DMS153 treated with DMSO at 0.1 percent for 48 hours (cell line): ENCODE results near the gene DENND5A.
"Not testable (repeated sequence)": the region's sequence is repeated elsewhere in the genome, so short reads cannot be mapped to it uniquely, and the experiment has no call there.

Experiments
- DNase-seq: peaks from one replicate; lab custom pipeline; 2025; ENCODE audit not compliant: unreplicated experiment; lab: John Stamatoyannopoulos, UW

DENND5A gene

GRCh38 chr11:9266132-9266736 lies 1.1 kb upstream of the DENND5A start:
- no peak for DNase-seq

DNA sequence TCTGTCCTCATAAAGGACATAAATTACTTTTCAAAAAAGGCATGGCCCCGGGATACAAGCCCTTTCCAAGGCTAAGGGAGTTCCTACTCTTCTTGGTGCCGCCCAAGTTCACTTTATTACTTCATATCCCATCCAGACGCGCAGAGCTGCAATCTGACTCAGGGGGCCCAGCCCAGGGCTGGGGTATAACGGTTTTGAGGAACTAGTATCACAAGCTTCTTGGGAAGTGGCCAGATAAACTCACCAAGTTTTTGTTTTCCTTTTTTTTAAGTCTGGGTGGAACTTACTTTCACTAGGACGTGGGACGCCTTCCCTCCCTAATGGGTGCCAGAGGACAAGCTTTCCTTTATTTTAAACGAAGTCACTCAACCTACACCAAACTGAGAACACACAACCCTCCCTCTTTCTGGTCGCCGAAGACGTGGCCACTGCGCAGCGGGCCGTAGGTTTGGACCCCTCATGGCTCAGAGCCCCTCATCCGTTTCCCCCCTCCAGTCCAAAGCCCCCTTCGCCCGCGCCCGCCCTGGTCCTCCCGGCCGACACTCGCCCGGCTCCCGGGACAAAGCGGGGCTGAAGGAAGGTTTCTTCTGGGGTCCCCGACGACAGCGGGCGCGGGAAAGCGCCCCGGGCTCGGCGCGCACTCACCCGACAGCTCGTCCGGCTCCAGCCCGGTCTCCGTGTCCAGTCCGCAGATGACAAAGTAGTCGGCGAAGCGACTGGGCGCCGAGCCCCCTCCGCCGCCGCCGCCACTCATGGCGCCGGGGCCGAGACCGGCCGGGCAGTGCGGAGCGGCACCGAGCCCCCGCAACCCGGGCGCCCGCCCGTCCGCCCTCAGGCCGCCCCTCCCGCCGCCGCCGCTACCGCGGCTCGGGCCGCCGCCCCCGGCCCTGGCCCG lies 587 bp downstream of the DENND5A start:
- no peak for DNase-seq

DNA sequence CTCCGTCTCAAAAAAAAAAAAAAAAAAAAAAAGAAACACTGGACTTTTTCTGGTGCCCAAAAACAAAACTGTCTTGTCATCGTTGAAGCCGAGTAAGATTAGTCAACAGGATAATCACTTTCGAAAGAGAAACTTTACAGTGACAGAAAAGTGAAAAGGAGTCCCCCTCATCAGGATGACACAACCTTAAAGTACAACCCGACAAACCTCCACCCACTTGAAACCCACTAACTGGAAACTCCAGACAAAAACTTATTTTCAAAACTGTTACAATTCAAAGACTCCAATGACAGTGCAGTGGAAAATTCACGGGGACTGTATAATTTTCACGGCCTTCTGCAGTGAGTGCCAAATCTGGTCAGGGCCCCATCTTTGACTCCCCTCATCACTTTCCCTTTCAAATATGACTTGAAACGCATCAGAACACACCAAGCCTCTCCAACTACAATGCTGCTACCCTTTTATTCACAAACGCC lies 1.3 kb downstream of the DENND5A start:
- no peak for DNase-seq

DNA sequence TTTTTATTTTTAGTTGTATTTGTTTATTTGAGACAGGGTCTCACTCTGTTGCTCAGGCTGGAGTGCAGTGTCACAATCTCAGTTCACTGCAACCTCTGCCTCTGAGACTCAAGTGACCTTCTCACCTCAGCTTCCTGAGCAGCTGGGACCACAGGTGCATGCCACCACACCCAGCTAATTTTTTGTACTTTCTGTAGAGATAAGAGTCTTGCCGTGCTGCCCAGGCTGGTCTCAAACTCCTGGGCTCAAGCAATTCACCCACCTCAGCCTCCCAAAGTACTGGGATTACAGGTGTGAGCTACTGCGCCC lies 4.4 kb downstream of the DENND5A start:
- not testable (repeated sequence) for DNase-seq

DNA sequence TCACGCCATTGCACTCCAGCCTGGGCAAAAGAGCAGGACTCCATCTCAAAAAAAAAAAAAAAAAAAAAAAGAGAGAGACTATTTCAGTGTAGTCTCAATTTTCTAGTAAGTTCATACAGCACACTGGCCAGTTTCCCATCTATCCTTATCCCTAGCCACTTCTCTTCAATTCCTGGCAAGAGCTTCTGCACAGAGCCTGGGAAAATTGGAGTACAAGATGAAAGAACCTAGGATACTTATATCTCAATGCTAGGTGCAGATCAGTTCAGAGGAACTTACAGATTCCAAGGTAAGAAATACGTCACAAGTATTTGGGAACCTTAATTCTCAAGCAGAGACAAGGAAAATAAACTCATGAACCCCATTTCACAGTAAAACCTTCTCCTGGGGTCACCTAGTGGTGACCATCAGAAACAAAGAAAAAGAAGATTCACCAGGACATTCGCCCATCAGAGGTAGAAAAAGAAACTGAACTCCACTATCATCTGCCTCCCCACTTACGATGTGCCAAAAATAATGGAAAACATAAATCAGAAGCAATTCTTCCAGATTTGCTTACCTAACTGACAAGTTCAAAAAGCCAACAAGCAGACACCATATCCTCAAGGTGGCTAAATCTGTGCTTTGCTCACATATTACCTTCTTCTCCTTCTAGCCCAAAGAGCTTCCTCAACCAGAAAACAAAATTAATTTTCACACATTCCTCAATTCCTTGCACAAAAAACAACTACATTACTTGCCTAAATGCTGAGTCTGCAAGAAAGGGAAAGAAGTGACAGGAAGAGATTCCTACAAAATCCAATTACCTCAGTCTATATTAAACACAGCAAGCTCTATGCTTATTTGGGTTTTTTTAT lies 4.9 kb downstream of the DENND5A start:
- no peak for DNase-seq

- not testable (repeated sequence) for DNase-seq
Measured at GRCh38 chr11:9258279-9258678, 6.9 kb downstream of the DENND5A start.

DNA sequence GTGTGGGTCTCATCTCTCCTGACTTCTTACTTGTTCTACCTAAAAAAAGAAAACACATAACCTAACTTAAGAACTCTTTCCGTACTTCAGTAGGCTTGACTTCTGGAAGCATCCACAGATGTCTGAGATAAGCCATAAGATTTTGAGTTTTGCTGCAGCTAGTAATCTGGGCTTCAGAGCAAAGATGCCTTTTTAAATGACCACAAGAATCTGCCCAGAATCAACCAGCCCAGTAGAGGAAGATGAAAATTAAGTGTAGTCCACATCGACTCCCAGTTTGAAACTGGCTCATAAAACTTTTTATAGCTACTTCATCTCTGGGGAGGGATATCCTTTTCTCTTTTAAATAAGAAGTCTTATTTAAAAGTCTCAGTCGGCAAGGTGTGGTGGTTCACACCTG lies 10.7 kb downstream of the DENND5A start:
- DNase-seq: no peak

GRCh38 chr11:9253086-9253485 lies 12.1 kb downstream of the DENND5A start:
- DNase-seq: no peak

GRCh38 chr11:9251311-9251710 lies 13.8 kb downstream of the DENND5A start:
- no peak for DNase-seq

- DNase-seq: no peak
Measured at GRCh38 chr11:9250139-9250582, 15.0 kb downstream of the DENND5A start.

DNA sequence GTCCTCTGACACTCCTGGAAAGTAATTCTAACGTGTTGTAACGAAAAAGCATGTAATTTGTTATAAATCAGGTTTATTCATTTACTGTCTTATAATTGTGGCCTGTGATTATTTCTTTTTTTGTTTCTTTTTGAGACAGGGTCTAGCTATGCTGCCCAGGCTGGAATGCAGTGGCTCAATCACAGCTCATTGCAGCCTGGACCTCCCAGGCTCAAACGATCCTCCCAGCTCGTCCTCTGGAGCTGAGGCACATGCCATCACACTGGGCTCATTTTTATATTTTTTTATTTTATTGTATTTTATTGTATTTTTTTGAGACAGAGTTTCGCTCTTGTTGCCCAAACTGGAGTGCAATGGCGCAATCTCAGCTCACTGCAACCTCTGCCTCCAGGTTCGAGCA lies 15.9 kb downstream of the DENND5A start:
- no peak for DNase-seq

GRCh38 chr11:9247863-9248262 lies 17.3 kb downstream of the DENND5A start:
- no peak for DNase-seq

DNA sequence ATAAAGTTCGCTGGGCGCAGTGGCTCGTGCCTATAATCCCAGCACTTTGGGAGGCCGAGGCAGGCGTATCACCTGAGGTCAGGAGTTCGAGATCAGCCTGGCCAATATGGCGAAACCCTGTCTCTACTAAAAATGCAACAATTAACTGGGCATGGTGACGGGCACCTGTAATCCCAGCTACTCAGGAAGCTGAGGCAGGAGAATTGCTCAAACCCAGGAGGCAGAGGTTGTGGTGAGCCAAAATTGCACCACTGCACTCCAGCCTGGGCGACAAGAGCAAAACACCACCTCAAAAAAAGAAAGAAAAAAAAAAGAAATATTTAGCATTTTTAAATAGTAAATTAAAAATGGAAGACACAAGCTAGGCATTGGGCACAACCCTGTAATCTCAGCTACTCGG lies 28.9 kb downstream of the DENND5A start:
- DNase-seq: not testable (repeated sequence)

GRCh38 chr11:9232482-9232881 lies 32.7 kb downstream of the DENND5A start:
- no peak for DNase-seq

DNA sequence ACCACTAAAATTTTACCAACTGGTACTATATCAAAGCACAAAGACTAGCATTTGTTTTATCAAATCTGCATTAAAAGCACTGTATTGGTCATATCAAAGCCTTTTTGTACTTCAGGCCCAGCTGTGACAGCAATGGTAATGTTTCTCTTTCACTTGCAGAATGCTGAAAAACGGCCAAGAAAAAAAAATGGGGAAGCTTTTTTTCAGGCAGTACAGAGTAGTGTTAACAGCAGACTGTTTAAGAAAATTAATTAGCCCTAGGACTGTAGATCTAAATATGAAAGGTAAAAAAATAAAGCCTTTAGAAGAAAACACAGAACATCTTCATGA lies 33.3 kb downstream of the DENND5A start:
- no peak for DNase-seq

DNA sequence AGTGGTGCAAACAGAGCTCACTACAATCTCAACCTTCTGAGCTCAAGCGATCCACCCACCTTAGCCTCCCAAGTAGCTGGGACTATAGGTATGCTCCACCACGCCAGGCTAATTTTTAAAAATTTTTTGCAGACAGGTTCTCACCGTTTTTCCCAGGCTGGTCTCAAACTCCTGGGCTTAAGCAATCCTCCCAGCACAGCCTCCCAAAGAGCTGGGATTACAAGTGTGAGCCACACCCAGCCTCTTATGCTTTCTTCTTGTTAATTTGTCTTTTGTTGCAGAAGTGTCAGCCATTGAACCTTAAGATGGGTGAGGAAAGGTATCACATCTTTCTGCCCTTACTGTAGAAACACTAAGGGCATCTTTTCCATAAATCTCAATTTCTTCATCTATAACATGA lies 34.9 kb downstream of the DENND5A start:
- no peak for DNase-seq

DNA sequence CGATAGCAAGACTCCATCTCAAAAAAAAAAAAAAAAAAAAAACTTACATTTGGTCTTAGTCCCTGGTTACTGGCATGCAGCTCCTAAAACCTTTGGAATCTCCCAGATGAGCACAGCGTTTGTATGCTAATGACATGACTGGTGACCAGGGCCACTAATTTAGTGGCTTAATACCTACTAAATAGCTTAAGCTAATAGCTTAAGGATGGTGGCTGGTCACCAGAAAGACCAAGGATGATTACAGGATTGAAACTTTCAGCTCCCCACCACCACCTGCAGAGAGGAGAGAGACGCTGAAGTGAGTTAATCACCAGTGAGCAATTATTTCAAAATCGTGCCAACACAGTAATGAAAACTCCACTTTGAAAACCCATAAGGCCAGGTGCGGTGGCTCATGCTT lies 37.1 kb downstream of the DENND5A start:
- DNase-seq: no peak

- DNase-seq: no peak
Measured at GRCh38 chr11:9225748-9226298, 39.3 kb downstream of the DENND5A start.

DNA sequence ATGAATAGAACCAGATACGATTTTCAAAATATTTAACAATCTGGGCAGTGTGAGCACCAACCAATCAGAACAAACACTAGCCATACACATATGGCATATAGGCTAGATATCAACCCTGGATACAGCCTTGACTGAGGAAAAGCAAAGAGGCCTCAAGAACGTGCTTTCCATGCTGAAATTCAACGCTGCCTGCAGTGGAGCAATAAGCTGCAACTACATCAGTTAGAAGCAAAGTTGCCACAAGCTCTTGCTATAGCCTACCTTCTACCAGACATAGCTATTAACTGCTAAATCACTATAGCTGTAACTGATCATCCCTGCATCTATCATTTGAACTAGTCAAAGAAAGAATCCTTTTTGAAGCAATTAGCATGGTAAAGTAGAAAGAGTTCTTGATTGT lies 42.5 kb downstream of the DENND5A start:
- DNase-seq: no peak

- DNase-seq: not testable (repeated sequence)
Measured at GRCh38 chr11:9220853-9221252, 44.3 kb downstream of the DENND5A start.

GRCh38 chr11:9219572-9219971 lies 45.6 kb downstream of the DENND5A start:
- no peak for DNase-seq
